PFSK-1 (cell line): Measurements from ENCODE around the gene SPPL2C.

Experiments
- FOXP2 ChIP-seq: optimal IDR thresholded peaks from 2 replicates; pipeline ENCODE3; 2011; ENCODE audit warnings: borderline replicate concordance, control low read depth, inconsistent platforms; ENCODE audit not compliant: insufficient read depth; ENCODE audit errors: extremely low read length, extremely low read depth
- POLR2AphosphoS5 ChIP-seq: IDR thresholded peaks from 2 replicates; pipeline ENCODE4 v1.6.1; 2012; ENCODE audit warnings: low read depth, mild to moderate bottlenecking, control low read depth, low read length, moderate library complexity
- REST ChIP-seq, 2 experiments: IDR thresholded peaks; 2 replicates each; pipeline versions ENCODE4 v1.6.1 to v1.8.0; 2011 to 2012; ENCODE audit warnings: low read depth in 2 of 2, low read length in 2 of 2, control low read depth in 1 of 2, inconsistent platforms in 1 of 2, mild to moderate bottlenecking in 1 of 2, moderate library complexity in 1 of 2; ENCODE audit not compliant: insufficient read depth in 1 of 2
- SIN3A ChIP-seq: IDR thresholded peaks from 2 replicates; pipeline ENCODE4 v1.6.1; 2012; ENCODE audit warnings: mild to moderate bottlenecking, low read length, moderate library complexity, borderline replicate concordance; ENCODE audit not compliant: insufficient read depth
- TAF1 ChIP-seq: IDR thresholded peaks from 2 replicates; pipeline ENCODE4 v1.6.1; 2012; ENCODE audit warnings: low read length, control low read depth, borderline replicate concordance; ENCODE audit not compliant: insufficient read depth

The SPPL2C gene

GRCh38 chr17:45828171-45828570, 16.5 kb upstream of the SPPL2C start:
- TF ChIP-seq REST (IDR thresholded peaks at IDR 0.05; ENCODE audit: insufficient read depth in 1 of 2, low read depth in 2 of 2, low read length in 2 of 2) (0 out of 4 replicates have a peak, but pooled peaks of 1 of the 2 experiments have one; percentile 42), POLR2AphosphoS5 (no peak)

DNA sequence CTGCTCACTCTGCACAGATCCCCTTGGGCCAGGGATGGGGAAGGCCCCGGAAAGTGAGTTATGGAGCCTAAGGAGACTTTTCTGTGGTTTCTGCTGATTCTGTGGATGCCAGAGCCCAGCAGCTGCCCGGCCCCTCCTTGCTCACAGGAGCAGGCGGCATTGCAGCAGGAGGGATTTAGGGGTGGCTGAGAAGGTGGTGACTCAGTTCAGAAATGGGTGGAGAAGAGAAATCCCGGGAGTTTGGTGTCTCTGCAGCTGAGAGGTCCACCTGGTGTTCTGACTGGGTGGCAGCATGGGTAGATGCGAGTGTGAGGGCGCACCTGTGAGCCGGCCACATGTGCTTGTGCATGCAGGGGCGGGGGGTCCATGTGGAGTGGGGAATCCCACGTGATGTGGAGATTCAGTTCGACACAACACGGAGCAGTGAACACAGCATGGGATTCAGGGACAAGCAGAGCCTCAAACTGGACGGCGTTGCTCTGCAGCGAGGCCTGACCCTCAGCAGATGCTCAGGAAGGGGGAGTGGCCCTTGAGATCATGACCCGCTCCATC, 16.0 kb upstream of the SPPL2C start:
- no peak for TF ChIP-seq REST (IDR thresholded peaks at IDR 0.05; ENCODE audit: insufficient read depth in 1 of 2, low read depth in 2 of 2, low read length in 2 of 2)
- TF ChIP-seq SIN3A = no peak
- TF ChIP-seq POLR2AphosphoS5 = no peak
- no peak for TF ChIP-seq FOXP2
- no peak for TF ChIP-seq TAF1

DNA sequence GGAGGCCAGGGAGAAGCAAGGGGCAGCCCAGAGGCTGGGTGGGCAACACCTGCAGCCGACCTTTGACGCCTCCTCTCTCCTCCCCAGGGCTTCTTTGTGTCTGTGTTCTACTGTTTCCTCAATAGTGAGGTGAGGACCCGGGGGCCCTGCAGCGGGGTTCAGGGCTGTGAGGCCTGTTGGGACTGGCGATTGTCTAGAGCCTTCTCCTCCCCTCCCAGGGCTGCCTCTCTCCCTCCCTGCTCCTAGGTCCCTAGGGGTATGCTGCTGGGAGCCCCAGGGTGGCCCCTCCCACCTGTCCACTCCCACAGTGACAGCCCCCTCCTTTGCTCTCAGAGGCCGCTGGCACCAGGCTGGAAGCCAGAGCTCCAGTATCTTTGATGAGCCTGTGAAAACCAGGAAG, 10.8 kb upstream of the SPPL2C start:
- no peak for TF ChIP-seq POLR2AphosphoS5
- TF ChIP-seq REST (IDR thresholded peaks at IDR 0.05; ENCODE audit: insufficient read depth in 1 of 2, low read depth in 2 of 2, low read length in 2 of 2) = no peak

- TF ChIP-seq REST (IDR thresholded peaks at IDR 0.05; ENCODE audit: insufficient read depth in 1 of 2, low read depth in 2 of 2, low read length in 2 of 2) (no peak), TAF1 (no peak), SIN3A (no peak), POLR2AphosphoS5 (no peak), FOXP2 (no peak)
Measured at GRCh38 chr17:45834471-45835396, 9.9 kb upstream of the SPPL2C start.

DNA sequence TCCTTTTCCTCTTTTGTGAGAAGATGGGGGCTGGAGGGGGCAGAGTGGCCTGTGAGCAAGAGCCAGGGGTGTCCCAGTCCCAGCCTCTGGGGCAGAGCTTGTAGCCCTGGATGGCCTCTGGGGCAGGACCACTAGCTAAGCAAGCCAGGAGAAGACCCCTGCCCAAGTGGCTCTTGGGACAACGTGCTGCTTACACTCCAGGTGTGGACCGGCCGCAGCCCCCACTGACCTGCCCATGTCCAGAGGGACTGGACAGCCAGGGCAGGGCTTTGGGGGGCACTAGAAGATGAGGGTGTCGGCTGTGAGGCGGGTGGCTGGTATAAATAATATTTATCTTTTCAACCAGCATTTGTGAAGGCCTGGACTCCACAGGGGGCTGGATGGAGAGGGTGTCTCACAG, 9.2 kb upstream of the SPPL2C start:
- TF ChIP-seq TAF1 = no peak
